Left lung (tissue), 10 donors: ENCODE results near the gene LMX1B. TPM values are rescaled to one million over a fixed set of nuclear protein-coding genes. Genes with fewer than 3 reads are reported as not detected.

Source experiments
- ATAC-seq: fragments of 200-7000 bp; cut with Tn5 transposase; one replicate; pipeline ENCODE4 v1.9.1; 2020; ENCODE audit warnings: moderate library complexity
- DNase-seq, 4 donors: peaks; one replicate each; pipeline ENCODE4 v3.0.0-alpha.2; 2013 to 2020
- H3K27ac ChIP-seq, 2 donors: fragments of 200-600 bp; sonication (generic) in 1 of 2; one replicate each; pipeline versions ENCODE4 v1.5.0 to v1.8.0; 2020 to 2021
- H3K27me3 ChIP-seq, 2 donors: fragments of 200-600 bp; sonication (generic) in 1 of 2; one replicate each; pipeline versions ENCODE4 v1.5.0 to v1.8.0; 2020 to 2021
- H3K36me3 ChIP-seq, 2 donors: fragments of 200-600 bp; sonication (generic) in 1 of 2; one replicate each; pipeline versions ENCODE4 v1.5.0 to v1.8.0; 2020 to 2021
- H3K4me1 ChIP-seq, 2 donors: fragments of 200-600 bp; one replicate each; pipeline ENCODE4 v1.8.0; 2021
- H3K4me3 ChIP-seq, 2 donors: fragments of 200-600 bp; sonication (generic) in 1 of 2; one replicate each; pipeline versions ENCODE4 v1.5.0 to v1.8.0; 2020 to 2021; ENCODE audit warnings: mild to moderate bottlenecking in 1 of 2
- H3K9me3 ChIP-seq, 2 donors: fragments of 200-600 bp; sonication (generic) in 1 of 2; one replicate each; pipeline versions ENCODE4 v1.5.0 to v1.8.0; 2020 to 2021
- CTCF ChIP-seq, 2 donors: fragments of 200-600 bp; sonication (generic) in 1 of 2; IDR thresholded peaks; one replicate each; pipeline versions ENCODE4 v1.5.0 to v1.8.0; 2021; ENCODE audit warnings: antibody characterized with exemption in 2 of 2
- intact Hi-C, 2 donors: fragments of 100-400 bp; cut with DNase I; formaldehyde crosslinking; loops; one replicate each; pipeline versions ENCODE4 v1.11.2 to v1.14.2; 2022
- polyA plus RNA-seq, 6 donors: library from polyadenylated mRNA; unstranded; fragments of 120-200 nt; gene quantifications; one replicate each; pipeline ENCODE4 v1.2.1, GENCODE V29; 2013; ENCODE audit not compliant: insufficient read length in 6 of 6
- total RNA-seq, 2 donors: library from RNA; stranded (reverse); fragmentation: NEBNext Ultra II Directional; extraction: Animal tissue kit (Norgen Biotek cat#: 25700); gene quantifications; one replicate each; pipeline ENCODE4 v1.2.1, GENCODE V29; 2021
- donor health status: DM: no; HTN: yes; CAD: no.
- donor health status: DM: no; HTN: no; CAD: no.

LMX1B gene
- total and polyA plus RNA-seq, 8 donors: 0.05 to 0.31 (median 0.20) TPM; not detected in 1

- ATAC-seq: no peak
- Histone ChIP-seq H3K36me3 (no peaks in the 10 kb centered on the region), H3K4me1 (peaks cover 0 to 8% of the 10 kb centered on the region in 2 donors), H3K27me3 (peaks cover 19 to 75% of the 10 kb centered on the region in 2 donors), H3K27ac (no peak overlapping the region), H3K9me3 (no peaks in the 10 kb centered on the region), H3K4me3 (no peak overlapping the region)
- DNase-seq: no peak
- intact Hi-C loops: no loop called here
- TF ChIP-seq CTCF (IDR thresholded peaks at IDR 0.05): no peak
Measured at GRCh38 chr9:126605792-126606482, 7.8 kb upstream of the LMX1B start.

GRCh38 chr9:126606483-126606870 is 7.3 kb upstream of the LMX1B start:
- intact Hi-C loops: no loop called here
- no peak for TF ChIP-seq CTCF (IDR thresholded peaks at IDR 0.05)
- Histone ChIP-seq H3K27ac (no peak overlapping the region), H3K27me3 (peaks cover 24 to 77% of the 10 kb centered on the region in 2 donors), H3K4me3 (no peak overlapping the region), H3K9me3 (no peaks in the 10 kb centered on the region), H3K36me3 (no peaks in the 10 kb centered on the region), H3K4me1 (peaks cover 0 to 13% of the 10 kb centered on the region in 2 donors)
- DNase-seq: no peak
- no peak for ATAC-seq

GRCh38 chr9:126607086-126607485 is 6.6 kb upstream of the LMX1B start:
- peaks cover 30 to 78% of the 10 kb centered on the region in 2 donors for H3K27me3 ChIP-seq
- no peak for DNase-seq

GRCh38 chr9:126607731-126608130 is 6.0 kb upstream of the LMX1B start:
- Histone ChIP-seq H3K4me1 (peaks cover 5 to 25% of the 10 kb centered on the region in 2 donors), H3K9me3 (no peaks in the 10 kb centered on the region), H3K27ac (no peak overlapping the region), H3K4me3 (no peak overlapping the region), H3K36me3 (no peaks in the 10 kb centered on the region), H3K27me3 (peaks cover 37 to 79% of the 10 kb centered on the region in 2 donors)
- ATAC-seq (no peak), DNase-seq (no peak)
- TF ChIP-seq CTCF (IDR thresholded peaks at IDR 0.05): no peak
- intact Hi-C loops: no loop called here

More at GRCh38 chr9:126607086-126607485, 6.6 kb upstream of the LMX1B start:
- TF ChIP-seq CTCF (IDR thresholded peaks at IDR 0.05): no peak
- no peak for ATAC-seq
- H3K9me3 ChIP-seq: no peaks in the 10 kb centered on the region
- peaks cover 1 to 19% of the 10 kb centered on the region in 2 donors for H3K4me1 ChIP-seq
- H3K27ac ChIP-seq: no peak overlapping the region
- no peak overlapping the region for H3K4me3 ChIP-seq
- no peaks in the 10 kb centered on the region for H3K36me3 ChIP-seq
- intact Hi-C loops: no loop called here

- Histone ChIP-seq H3K27ac (no peak overlapping the region), H3K36me3 (no peaks in the 10 kb centered on the region), H3K9me3 (no peaks in the 10 kb centered on the region), H3K4me3 (no peak overlapping the region), H3K4me1 (peaks cover 5 to 33% of the 10 kb centered on the region in 2 donors), H3K27me3 (peaks cover 44 to 79% of the 10 kb centered on the region in 2 donors)
- no peak for TF ChIP-seq CTCF (IDR thresholded peaks at IDR 0.05)
- intact Hi-C loops: no loop called here
- DNase-seq: no peak
- ATAC-seq: no peak
Measured at GRCh38 chr9:126608551-126608950, 5.2 kb upstream of the LMX1B start.
